ENCODE measurements around the gene GPC6.

DNA sequence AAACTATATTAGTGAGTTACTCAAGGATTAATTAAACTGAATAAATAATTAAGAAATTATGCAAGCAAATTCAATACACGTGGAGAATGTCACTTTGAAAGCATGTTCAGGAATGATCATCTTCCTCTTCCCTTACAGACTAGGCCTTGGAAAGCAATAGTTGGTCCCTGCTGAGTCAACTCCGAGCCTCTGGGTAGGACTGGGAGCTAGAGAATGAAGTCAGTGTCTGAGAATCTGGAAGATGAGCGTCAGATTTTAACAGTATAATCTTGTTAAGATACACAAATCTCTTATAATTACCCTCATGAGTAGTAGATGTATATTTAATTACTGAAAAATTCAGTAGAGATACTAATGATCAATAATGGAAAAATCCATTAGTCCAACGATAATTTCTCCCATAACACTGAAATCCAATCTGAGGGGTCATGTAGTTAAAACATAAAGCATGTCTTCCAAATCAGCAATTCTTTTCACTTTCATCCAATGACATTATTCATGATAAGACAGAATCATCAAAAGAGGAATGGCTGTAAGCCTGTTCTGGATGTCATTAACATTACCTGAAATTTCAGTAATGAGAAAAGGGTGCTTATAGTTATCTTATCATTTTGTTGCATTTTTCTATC is 829.9 kb downstream of the GPC6 start:
- TF ChIP-seq, protein P1, sequence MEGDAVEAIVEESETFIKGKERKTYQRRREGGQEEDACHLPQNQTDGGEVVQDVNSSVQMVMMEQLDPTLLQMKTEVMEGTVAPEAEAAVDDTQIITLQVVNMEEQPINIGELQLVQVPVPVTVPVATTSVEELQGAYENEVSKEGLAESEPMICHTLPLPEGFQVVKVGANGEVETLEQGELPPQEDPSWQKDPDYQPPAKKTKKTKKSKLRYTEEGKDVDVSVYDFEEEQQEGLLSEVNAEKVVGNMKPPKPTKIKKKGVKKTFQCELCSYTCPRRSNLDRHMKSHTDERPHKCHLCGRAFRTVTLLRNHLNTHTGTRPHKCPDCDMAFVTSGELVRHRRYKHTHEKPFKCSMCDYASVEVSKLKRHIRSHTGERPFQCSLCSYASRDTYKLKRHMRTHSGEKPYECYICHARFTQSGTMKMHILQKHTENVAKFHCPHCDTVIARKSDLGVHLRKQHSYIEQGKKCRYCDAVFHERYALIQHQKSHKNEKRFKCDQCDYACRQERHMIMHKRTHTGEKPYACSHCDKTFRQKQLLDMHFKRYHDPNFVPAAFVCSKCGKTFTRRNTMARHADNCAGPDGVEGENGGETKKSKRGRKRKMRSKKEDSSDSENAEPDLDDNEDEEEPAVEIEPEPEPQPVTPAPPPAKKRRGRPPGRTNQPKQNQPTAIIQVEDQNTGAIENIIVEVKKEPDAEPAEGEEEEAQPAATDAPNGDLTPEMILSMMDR (IDR thresholded peaks at IDR 0.05; ENCODE audit: insufficient read depth, low read depth, low read length) = no peak
- no peak for TF ChIP-seq EZH2 (IDR thresholded peaks at IDR 0.05; ENCODE audit: insufficient read depth, low read length)

Data from astrocyte (in vitro differentiated cells and primary cell).